ENCODE data around the gene DUSP22.

The DUSP22 gene

GRCh38 chr6:342832-343179 is 50.5 kb downstream of the DUSP22 start:
- Histone ChIP-seq H3K9me3 (ENCODE audit: control insufficient read depth, insufficient read depth, low read depth, low read length) (peaks cover 41% of the 10 kb centered on the region; the same call in 1 of the 2 replicates), H3K4me3 (ENCODE audit: low read depth, low read length) (no peak overlapping the region), H3K9ac (ENCODE audit: low read length) (no peak overlapping the region), H3K4me1 (ENCODE audit: control insufficient read depth, insufficient read depth, low read length) (no peaks in the 10 kb centered on the region), H3K27me3 (ENCODE audit: control insufficient read depth, insufficient read depth, low read length) (no peaks in the 10 kb centered on the region), H3K36me3 (ENCODE audit: control insufficient read depth, insufficient read depth, low read length) (no peaks in the 10 kb centered on the region), H3K27ac (ENCODE audit: low read depth, low read length) (no peak overlapping the region)

- no peak overlapping the region for H3K9ac ChIP-seq (ENCODE audit: low read length)
- no peaks in the 10 kb centered on the region for H3K36me3 ChIP-seq (ENCODE audit: control insufficient read depth, insufficient read depth, low read length)
- no peaks in the 10 kb centered on the region for H3K27me3 ChIP-seq (ENCODE audit: control insufficient read depth, insufficient read depth, low read length)
- no peak overlapping the region for H3K4me3 ChIP-seq (ENCODE audit: low read depth, low read length)
- no peak overlapping the region for H3K27ac ChIP-seq (ENCODE audit: low read depth, low read length)
- H3K9me3 ChIP-seq (ENCODE audit: control insufficient read depth, insufficient read depth, low read depth, low read length), result peaks cover 42% of the 10 kb centered on the region; the same call in 1 of the 2 replicates
- H3K4me1 ChIP-seq (ENCODE audit: control insufficient read depth, insufficient read depth, low read length), result no peaks in the 10 kb centered on the region
These were observed 51.1 kb downstream of the DUSP22 start for GRCh38 chr6:343226-343935.

GRCh38 chr6:343960-344815 is 51.9 kb downstream of the DUSP22 start:
- peaks cover 3% of the 10 kb centered on the region; the same call in 1 of the 2 replicates for H3K36me3 ChIP-seq (ENCODE audit: control insufficient read depth, insufficient read depth, low read length)
- H3K4me1 ChIP-seq (ENCODE audit: control insufficient read depth, insufficient read depth, low read length), result no peaks in the 10 kb centered on the region
- H3K27me3 ChIP-seq (ENCODE audit: control insufficient read depth, insufficient read depth, low read length), result no peaks in the 10 kb centered on the region
- H3K4me3 ChIP-seq (ENCODE audit: low read depth, low read length), result no peak overlapping the region
- peaks cover 47% of the 10 kb centered on the region; the same call in 1 of the 2 replicates for H3K9me3 ChIP-seq (ENCODE audit: control insufficient read depth, insufficient read depth, low read depth, low read length)
- H3K27ac ChIP-seq (ENCODE audit: low read depth, low read length), result no peak overlapping the region
- H3K9ac ChIP-seq (ENCODE audit: low read length), result no peak overlapping the region

- no peak overlapping the region for H3K9ac ChIP-seq (ENCODE audit: low read length)
- peaks cover 52% of the 10 kb centered on the region; the same call in 1 of the 2 replicates for H3K9me3 ChIP-seq (ENCODE audit: control insufficient read depth, insufficient read depth, low read depth, low read length)
- H3K4me3 ChIP-seq (ENCODE audit: low read depth, low read length), result no peak overlapping the region
- H3K27ac ChIP-seq (ENCODE audit: low read depth, low read length), result no peak overlapping the region
- no peaks in the 10 kb centered on the region for H3K4me1 ChIP-seq (ENCODE audit: control insufficient read depth, insufficient read depth, low read length)
- H3K36me3 ChIP-seq (ENCODE audit: control insufficient read depth, insufficient read depth, low read length), result peaks cover 3% of the 10 kb centered on the region; the same call in 1 of the 2 replicates
- H3K27me3 ChIP-seq (ENCODE audit: control insufficient read depth, insufficient read depth, low read length), result no peaks in the 10 kb centered on the region
These were observed 52.6 kb downstream of the DUSP22 start for GRCh38 chr6:344816-345340.

- H3K4me3 ChIP-seq (ENCODE audit: low read depth, low read length), result no peak overlapping the region
- H3K36me3 ChIP-seq (ENCODE audit: control insufficient read depth, insufficient read depth, low read length), result peaks cover 3% of the 10 kb centered on the region; the same call in 1 of the 2 replicates
- no peaks in the 10 kb centered on the region for H3K27me3 ChIP-seq (ENCODE audit: control insufficient read depth, insufficient read depth, low read length)
- H3K9ac ChIP-seq (ENCODE audit: low read length), result no peak overlapping the region
- no peaks in the 10 kb centered on the region for H3K4me1 ChIP-seq (ENCODE audit: control insufficient read depth, insufficient read depth, low read length)
- no peak overlapping the region for H3K27ac ChIP-seq (ENCODE audit: low read depth, low read length)
- peaks cover 53% of the 10 kb centered on the region; the same call in 1 of the 2 replicates for H3K9me3 ChIP-seq (ENCODE audit: control insufficient read depth, insufficient read depth, low read depth, low read length)
These were observed 53.6 kb downstream of the DUSP22 start for GRCh38 chr6:345747-346385.

GRCh38 chr6:346386-347030 is 54.2 kb downstream of the DUSP22 start:
- no peak overlapping the region for H3K9ac ChIP-seq (ENCODE audit: low read length)
- peaks cover 3% of the 10 kb centered on the region; the same call in 1 of the 2 replicates for H3K36me3 ChIP-seq (ENCODE audit: control insufficient read depth, insufficient read depth, low read length)
- peaks cover 50% of the 10 kb centered on the region; the same call in 1 of the 2 replicates for H3K9me3 ChIP-seq (ENCODE audit: control insufficient read depth, insufficient read depth, low read depth, low read length)
- H3K4me1 ChIP-seq (ENCODE audit: control insufficient read depth, insufficient read depth, low read length), result peaks cover 2% of the 10 kb centered on the region; the same call in 1 of the 2 replicates
- H3K27ac ChIP-seq (ENCODE audit: low read depth, low read length), result no peak overlapping the region
- H3K27me3 ChIP-seq (ENCODE audit: control insufficient read depth, insufficient read depth, low read length), result no peaks in the 10 kb centered on the region
- H3K4me3 ChIP-seq (ENCODE audit: low read depth, low read length), result no peak overlapping the region

- H3K27ac ChIP-seq (ENCODE audit: low read depth, low read length), result no peak overlapping the region
- peaks cover 51% of the 10 kb centered on the region; the same call in 1 of the 2 replicates for H3K9me3 ChIP-seq (ENCODE audit: control insufficient read depth, insufficient read depth, low read depth, low read length)
- no peaks in the 10 kb centered on the region for H3K27me3 ChIP-seq (ENCODE audit: control insufficient read depth, insufficient read depth, low read length)
- no peak overlapping the region for H3K4me3 ChIP-seq (ENCODE audit: low read depth, low read length)
- H3K9ac ChIP-seq (ENCODE audit: low read length), result no peak overlapping the region
- H3K36me3 ChIP-seq (ENCODE audit: control insufficient read depth, insufficient read depth, low read length), result peaks cover 3% of the 10 kb centered on the region; the same call in 1 of the 2 replicates
- H3K4me1 ChIP-seq (ENCODE audit: control insufficient read depth, insufficient read depth, low read length), result peaks cover 8% of the 10 kb centered on the region; the same call in 1 of the 2 replicates
These were observed 54.9 kb downstream of the DUSP22 start for GRCh38 chr6:347232-347631.

GRCh38 chr6:347951-348859 is 55.9 kb downstream of the DUSP22 start:
- Histone ChIP-seq H3K4me1 (ENCODE audit: control insufficient read depth, insufficient read depth, low read length) (peaks cover 8% of the 10 kb centered on the region; the same call in 1 of the 2 replicates), H3K9me3 (ENCODE audit: control insufficient read depth, insufficient read depth, low read depth, low read length) (peaks cover 52% of the 10 kb centered on the region; the same call in 1 of the 2 replicates), H3K27me3 (ENCODE audit: control insufficient read depth, insufficient read depth, low read length) (no peaks in the 10 kb centered on the region), H3K4me3 (ENCODE audit: low read depth, low read length) (no peak overlapping the region), H3K9ac (ENCODE audit: low read length) (no peak overlapping the region), H3K27ac (ENCODE audit: low read depth, low read length) (no peak overlapping the region), H3K36me3 (ENCODE audit: control insufficient read depth, insufficient read depth, low read length) (peaks cover 3% of the 10 kb centered on the region; the same call in 1 of the 2 replicates)

GRCh38 chr6:348860-349396 is 56.6 kb downstream of the DUSP22 start:
- H3K9ac ChIP-seq (ENCODE audit: low read length), result no peak overlapping the region
- no peaks in the 10 kb centered on the region for H3K27me3 ChIP-seq (ENCODE audit: control insufficient read depth, insufficient read depth, low read length)
- no peak overlapping the region for H3K27ac ChIP-seq (ENCODE audit: low read depth, low read length)
- no peak overlapping the region for H3K4me3 ChIP-seq (ENCODE audit: low read depth, low read length)
- peaks cover 8% of the 10 kb centered on the region; the same call in 1 of the 2 replicates for H3K4me1 ChIP-seq (ENCODE audit: control insufficient read depth, insufficient read depth, low read length)
- peaks cover 3% of the 10 kb centered on the region; the same call in 1 of the 2 replicates for H3K36me3 ChIP-seq (ENCODE audit: control insufficient read depth, insufficient read depth, low read length)
- H3K9me3 ChIP-seq (ENCODE audit: control insufficient read depth, insufficient read depth, low read depth, low read length), result peaks cover 55% of the 10 kb centered on the region; the same call in 1 of the 2 replicates
